OCI-LY7 (cell line): ENCODE measurements around the gene ALS2CL.

Experiments
- CTCF ChIP-seq: fragments of 200-600 bp; sonication (generic); conservative IDR thresholded peaks from 2 replicates; pipeline ENCODE4 v1.5.1; 2014; ENCODE audit warnings: mild to moderate bottlenecking, antibody characterized with exemption, low read length, moderate library complexity, mixed read lengths
- EZH2phosphoT487 ChIP-seq: fragments of 200-600 bp; sonication (generic); IDR thresholded peaks from 2 replicates; pipeline ENCODE4 v1.6.1; 2018; ENCODE audit warnings: low read depth, borderline replicate concordance, mild to moderate bottlenecking, mixed run types, antibody characterized with exemption, low read length, moderate library complexity, mixed read lengths

- TF ChIP-seq CTCF, result no peak
- no peak for TF ChIP-seq EZH2phosphoT487
Observed at GRCh38 chr3:46708401-46709156, 15.1 kb upstream of the ALS2CL start.
